SK-N-SH (cell line): ENCODE results near the gene C19orf44. TPM values are rescaled to one million over a fixed set of nuclear protein-coding genes. Genes with fewer than 3 reads are reported as not detected.

Source experiments
- CTCF ChIA-PET: fragments of 300-600, 350-600 bp; formaldehyde crosslinking; extraction: SDS; loops from one replicate; lab custom pipeline; 2021; lab: Yijun Ruan, JAX
- POLR2A ChIA-PET: fragments of 350-600 bp; sonication (Branson Sonifier 250); formaldehyde crosslinking; extraction: SDS; loops from one replicate; lab custom pipeline; 2020; ENCODE audit warnings: antibody characterized with exemption, inconsistent platforms; lab: Yijun Ruan, JAX
- DNase-seq: peaks from one replicate; pipeline ENCODE4 v3.0.0; 2012
- H2AFZ ChIP-seq: fragments of 200-600 bp; sonication (generic); 2 replicates; pipeline ENCODE4 v1.8.1; 2016; ENCODE audit warnings: antibody characterized with exemption, mild to moderate bottlenecking, low read depth
- H3F3A ChIP-seq: fragments of 200-600 bp; sonication (generic); replicated peaks from 2 replicates; pipeline ENCODE3; 2016; ENCODE audit warnings: antibody characterized with exemption, mild to moderate bottlenecking; ENCODE audit not compliant: insufficient read depth
- H3K27ac ChIP-seq, 2 experiments: fragments of 200-500 bp in 1 of 2; fragments of 200-600 bp in 1 of 2; sonication (Bioruptor generic) in 1 of 2; sonication (generic), shearing (Covaris generic) in 1 of 2; 2 replicates each; pipeline versions ENCODE4 v1.5.1 to v1.6.1; 2014 to 2016; ENCODE audit warnings: low read depth in 2 of 2, inconsistent platforms in 1 of 2, low read length in 1 of 2, mild to moderate bottlenecking in 1 of 2, mixed read lengths in 1 of 2
- H3K27me3 ChIP-seq: fragments of 200-600 bp; sonication (generic), shearing (Covaris generic); 2 replicates; pipeline ENCODE4 v1.6.1; 2016; ENCODE audit warnings: mixed run types; ENCODE audit not compliant: insufficient read depth
- H3K36me3 ChIP-seq, 2 experiments: fragments of 200-500 bp in 1 of 2; fragments of 200-600 bp in 1 of 2; sonication (Bioruptor generic) in 1 of 2; sonication (generic) in 1 of 2; replicated peaks in 1 of 2; 2 replicates each; pipeline versions ENCODE3 to v1.5.1; 2014 to 2016; ENCODE audit warnings: low read length in 1 of 2, mild to moderate bottlenecking in 1 of 2; ENCODE audit not compliant: insufficient read depth in 2 of 2, control insufficient read depth in 1 of 2
- H3K4me1 ChIP-seq, 2 experiments: fragments of 200-500 bp in 1 of 2; fragments of 200-600 bp in 1 of 2; sonication (Bioruptor generic) in 1 of 2; sonication (generic), shearing (Covaris generic) in 1 of 2; 2 replicates each; pipeline versions ENCODE4 v1.5.1 to v1.6.1; 2014 to 2016; ENCODE audit warnings: low read depth in 1 of 2, low read length in 1 of 2, mixed run types in 1 of 2; ENCODE audit not compliant: insufficient read depth in 2 of 2, control insufficient read depth in 1 of 2
- H3K4me2 ChIP-seq: fragments of 200-600 bp; sonication (generic), shearing (Covaris generic); 2 replicates; pipeline ENCODE4 v1.6.1; 2017; ENCODE audit warnings: mixed run types
- H3K4me3 ChIP-seq, 2 experiments: fragments of 200-500 bp in 1 of 2; fragments of 200-600 bp in 1 of 2; sonication (Bioruptor generic) in 1 of 2; sonication (generic), shearing (Covaris generic) in 1 of 2; 2 replicates each; pipeline versions ENCODE4 v1.5.1 to v1.8.1; 2014 to 2016; ENCODE audit warnings: low read depth in 2 of 2, inconsistent platforms in 1 of 2, low read length in 1 of 2, mild to moderate bottlenecking in 1 of 2, mixed read lengths in 1 of 2, moderate library complexity in 1 of 2
- H3K79me2 ChIP-seq: fragments of 200-600 bp; sonication (generic); 2 replicates; pipeline ENCODE4 v1.8.1; 2017; ENCODE audit warnings: mild to moderate bottlenecking; ENCODE audit not compliant: insufficient read depth
- H3K9ac ChIP-seq: fragments of 200-600 bp; sonication (generic); 2 replicates; pipeline ENCODE4 v1.6.1; 2017; ENCODE audit warnings: mixed run types
- H3K9me2 ChIP-seq: fragments of 200-600 bp; sonication (generic); 2 replicates; pipeline ENCODE4 v1.6.1; 2017; ENCODE audit warnings: mixed run types
- H3K9me3 ChIP-seq: fragments of 200-600 bp; sonication (generic); 2 replicates; pipeline ENCODE4 v1.6.1; 2017; ENCODE audit warnings: mixed run types, mild to moderate bottlenecking, moderate library complexity
- H4K20me1 ChIP-seq: fragments of 200-600 bp; sonication (generic); 2 replicates; pipeline ENCODE4 v1.6.1; 2017; ENCODE audit warnings: mild to moderate bottlenecking, mixed run types; ENCODE audit not compliant: insufficient read depth
- CHD2 ChIP-seq: fragments of 150-350 bp; IDR thresholded peaks from 2 replicates; pipeline ENCODE4 v1.6.1; 2018; ENCODE audit warnings: low read length; ENCODE audit not compliant: partially characterized antibody
- CTCF ChIP-seq: fragments of 200-600 bp; sonication (generic); IDR thresholded peaks from 2 replicates; pipeline ENCODE4 v1.6.1; 2017; ENCODE audit warnings: antibody characterized with exemption, mild to moderate bottlenecking, moderate library complexity
- EP300 ChIP-seq, 2 experiments: IDR thresholded peaks; 2 replicates each; pipeline versions ENCODE4 v1.4.0 to v1.6.1; 2012; ENCODE audit warnings: borderline replicate concordance in 1 of 2, low read depth in 1 of 2, low read length in 1 of 2
- FOXM1 ChIP-seq: IDR thresholded peaks from 2 replicates; pipeline ENCODE4 v1.4.0; 2012; ENCODE audit warnings: low read depth, mild to moderate bottlenecking
- JUND ChIP-seq: IDR thresholded peaks from 2 replicates; pipeline ENCODE4 v1.4.0; 2012
- MEF2A ChIP-seq: IDR thresholded peaks from 2 replicates; pipeline ENCODE4 v1.4.0; 2012; ENCODE audit warnings: low read depth, borderline replicate concordance
- MXI1 ChIP-seq: IDR thresholded peaks from 2 replicates; pipeline ENCODE4 v1.6.1; 2012; ENCODE audit warnings: mild to moderate bottlenecking, low read depth, low read length, improper control_type of control experiment
- NFIC ChIP-seq: IDR thresholded peaks from 2 replicates; pipeline ENCODE4 v1.4.0; 2012; ENCODE audit warnings: borderline replicate concordance
- NRF1 ChIP-seq: IDR thresholded peaks from 2 replicates; pipeline ENCODE4 v1.6.1; 2012; ENCODE audit warnings: low read depth, mild to moderate bottlenecking, low read length
- PBX3 ChIP-seq: IDR thresholded peaks from 2 replicates; pipeline ENCODE4; 2012
- POLR2AphosphoS5 ChIP-seq: IDR thresholded peaks from 2 replicates; pipeline ENCODE4 v1.6.1; 2012; ENCODE audit warnings: low read depth, low read length
- RCOR1 ChIP-seq: fragments of 150-350 bp; IDR thresholded peaks from 2 replicates; pipeline ENCODE4 v1.6.1; 2017; ENCODE audit warnings: antibody characterized with exemption, low read length
- RXRA ChIP-seq: IDR thresholded peaks from 2 replicates; pipeline ENCODE4 v1.4.0; 2012; ENCODE audit warnings: low read depth, mild to moderate bottlenecking, borderline replicate concordance
- TAF1 ChIP-seq: IDR thresholded peaks from 2 replicates; pipeline ENCODE4 v1.6.1; 2012; ENCODE audit warnings: low read depth, mild to moderate bottlenecking, low read length, moderate library complexity, borderline replicate concordance
- USF1 ChIP-seq: IDR thresholded peaks from 2 replicates; pipeline ENCODE4 v1.4.0; 2012; ENCODE audit warnings: low read depth, borderline replicate concordance
- YY1 ChIP-seq: IDR thresholded peaks from 2 replicates; pipeline ENCODE4 v1.4.0; 2012; ENCODE audit warnings: low read depth, mild to moderate bottlenecking
- ZBTB33 ChIP-seq: IDR thresholded peaks from 2 replicates; pipeline ENCODE4 v1.4.0; 2012; ENCODE audit warnings: low read depth, borderline replicate concordance
- WGBS: methylation state at CpG from one replicate; pipeline ENCODE4 v1.1.6; 2017; ENCODE audit warnings: low lambda C conversion rate; 5-methylcytosine and 5-hydroxymethylcytosine counted together
- polyA plus RNA-seq, 3 experiments: library from polyadenylated mRNA; depleted of rRNA; stranded (reverse); fragments of >200 nt; gene quantifications; 2 replicates each; pipeline ENCODE4 v1.2.3, GENCODE V29; 2012

Gene C19orf44
- polyA plus RNA-seq, 1 of the 3 experiments (the other 2 are of a cell fraction), result 6.0 TPM

GRCh38 chr19:16459680-16460079 lies 36.5 kb upstream of the C19orf44 start (continued):
- TF ChIP-seq CTCF (no peak), CHD2 (no peak)

GRCh38 chr19:16460454-16460853 lies 35.7 kb upstream of the C19orf44 start:
- Histone ChIP-seq H3K79me2 (peaks cover 86% of the 10 kb centered on the region), H3K36me3 (no peaks in the 10 kb centered on the region), H3K4me1 (peaks cover 17 to 49% of the 10 kb centered on the region in 2 experiments; a peak in 3 of 4 replicates), H3K27ac (no peak overlapping the region), H3K4me2 (no peak overlapping the region), H2AFZ (no peak overlapping the region), H3K4me3 (no peak overlapping the region), H3F3A (peaks cover 15% of the 10 kb centered on the region), H3K27me3 (no peaks in the 10 kb centered on the region), H3K9me3 (no peaks in the 10 kb centered on the region), H3K9me2 (no peaks in the 10 kb centered on the region), H3K9ac (no peak overlapping the region), H4K20me1 (peaks cover 26% of the 10 kb centered on the region)
- ChIA-PET CTCF (interaction anchor here (1.5 kb wide), 1 partner anchor 130 kb away, joined by 3 read pairs; no protein-coding TSS in a partner anchor), POLR2A (no interaction called here)
- TF ChIP-seq CHD2 (no peak), PBX3 (no peak), USF1 (no peak), YY1 (no peak), NRF1 (no peak), TAF1 (no peak)
- 78% methylated on average over 8 of the region's 8 CpGs for WGBS
- no peak for DNase-seq

- Histone ChIP-seq H3F3A (peaks cover 11% of the 10 kb centered on the region), H3K9ac (no peak overlapping the region), H3K4me2 (no peak overlapping the region), H3K9me3 (no peaks in the 10 kb centered on the region), H3K9me2 (no peaks in the 10 kb centered on the region), H2AFZ (no peak overlapping the region), H3K36me3 (no peaks in the 10 kb centered on the region), H4K20me1 (peaks cover 24% of the 10 kb centered on the region), H3K4me3 (no peak overlapping the region), H3K79me2 (peaks cover 86% of the 10 kb centered on the region), H3K27ac (no peak overlapping the region), H3K4me1 (peaks cover 12 to 44% of the 10 kb centered on the region in 2 experiments; a peak in 3 of 4 replicates), H3K27me3 (no peaks in the 10 kb centered on the region)
- 86% methylated on average over 6 of the region's 9 CpGs for WGBS
- DNase-seq, result no peak
- CTCF ChIA-PET, result interaction anchor here (1.1 to 1.6 kb wide), 2 partner anchors 20 to 34 kb away, joined by 3 to 5 read pairs; partner anchors contain the start of genes C19orf44 and CALR3
- POLR2A ChIA-PET, result no interaction called here
- no peak for TF ChIP-seq TAF1
- TF ChIP-seq RCOR1, result no peak
- no peak for TF ChIP-seq RXRA
- no peak for TF ChIP-seq YY1
- TF ChIP-seq PBX3, result no peak
- TF ChIP-seq FOXM1, result no peak
- TF ChIP-seq USF1, result no peak
- no peak for TF ChIP-seq EP300 (IDR thresholded peaks at IDR 0.05; ENCODE audit: borderline replicate concordance in 1 of 2, low read depth in 1 of 2, low read length in 1 of 2)
- no peak for TF ChIP-seq JUND
- no peak for TF ChIP-seq ZBTB33
- TF ChIP-seq NFIC, result no peak
- TF ChIP-seq MXI1, result no peak
- TF ChIP-seq CHD2, result no peak
- no peak for TF ChIP-seq MEF2A
- TF ChIP-seq POLR2AphosphoS5, result no peak
These were observed 34.6 kb upstream of the C19orf44 start for GRCh38 chr19:16461630-16462051.
